OCI-LY1 (cell line): ENCODE measurements around the gene SLAIN1.

Experiments used
- CTCF ChIP-seq: fragments of 200-600 bp; sonication (generic), shearing (Covaris generic); IDR thresholded peaks from 2 replicates; pipeline ENCODE4 v1.5.1; 2017; ENCODE audit warnings: mild to moderate bottlenecking, antibody characterized with exemption, low read length, moderate library complexity, mixed read lengths
- EZH2 ChIP-seq: fragments of 200-600 bp; sonication (generic), shearing (Covaris generic); IDR thresholded peaks from 2 replicates; pipeline ENCODE4 v1.8.0; 2017; ENCODE audit warnings: borderline replicate concordance, mixed run types, mild to moderate bottlenecking, antibody characterized with exemption, low read length, moderate library complexity, mixed read lengths

GRCh38 chr13:77810878-77811277 lies 113.4 kb downstream of the SLAIN1 start:
- TF ChIP-seq CTCF (no peak), EZH2 (no peak)
